ENCODE data around the gene ZC3H12D.

The ZC3H12D gene

DNA sequence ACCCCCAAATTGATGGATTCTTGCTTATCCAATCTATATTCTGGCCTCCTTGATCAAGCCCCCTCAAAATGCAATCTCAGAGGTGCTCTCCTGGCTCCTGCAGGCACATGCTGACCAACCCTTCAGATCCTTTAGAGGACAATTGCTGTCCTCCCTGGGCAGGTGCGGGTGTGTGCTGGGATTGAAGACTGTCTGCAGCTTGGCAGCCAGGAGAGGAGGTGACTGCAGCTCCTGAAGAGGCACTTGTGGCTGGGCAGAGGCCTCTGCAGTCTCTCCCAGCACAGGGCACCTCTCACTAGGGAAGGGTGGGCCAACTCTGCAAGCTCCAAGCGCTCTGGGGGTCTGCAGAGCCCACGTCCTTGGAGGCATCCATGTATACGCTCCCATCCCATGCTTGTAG, 56.2 kb downstream of the ZC3H12D start (continued):
- no peak for TF ChIP-seq ZNF37A (tag by site-specific recombination; IDR thresholded peaks at IDR 0.05)
- no peak for TF ChIP-seq ZNF473 (tag by site-specific recombination; IDR thresholded peaks at IDR 0.05)
- TF ChIP-seq ZNF24 (tag by site-specific recombination; IDR thresholded peaks at IDR 0.05), result no peak
- no peak for TF ChIP-seq ZNF112 (tag by site-specific recombination; IDR thresholded peaks at IDR 0.05)
- TF ChIP-seq ZNF366 (tag by site-specific recombination; conservative IDR thresholded peaks at IDR 0.05), result no peak
- TF ChIP-seq BCL11B (tag by site-specific recombination; IDR thresholded peaks at IDR 0.05; ENCODE audit: low read depth), result no peak
- no peak for TF ChIP-seq ZNF341 (tag by site-specific recombination; IDR thresholded peaks at IDR 0.05; ENCODE audit: low read depth)
- TF ChIP-seq, protein P1, sequence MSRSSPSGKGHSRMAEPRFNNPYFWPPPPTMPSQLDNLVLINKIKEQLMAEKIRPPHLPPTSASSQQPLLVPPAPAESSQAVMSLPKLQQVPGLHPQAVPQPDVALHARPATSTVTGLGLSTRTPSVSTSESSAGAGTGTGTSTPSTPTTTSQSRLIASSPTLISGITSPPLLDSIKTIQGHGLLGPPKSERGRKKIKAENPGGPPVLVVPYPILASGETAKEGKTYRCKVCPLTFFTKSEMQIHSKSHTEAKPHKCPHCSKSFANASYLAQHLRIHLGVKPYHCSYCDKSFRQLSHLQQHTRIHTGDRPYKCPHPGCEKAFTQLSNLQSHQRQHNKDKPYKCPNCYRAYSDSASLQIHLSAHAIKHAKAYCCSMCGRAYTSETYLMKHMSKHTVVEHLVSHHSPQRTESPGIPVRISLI (tag by site-specific recombination; IDR thresholded peaks at IDR 0.05), result no peak
- TF ChIP-seq ZNF19 (tag by site-specific recombination; IDR thresholded peaks at IDR 0.05; ENCODE audit: low read depth), result no peak

DNA sequence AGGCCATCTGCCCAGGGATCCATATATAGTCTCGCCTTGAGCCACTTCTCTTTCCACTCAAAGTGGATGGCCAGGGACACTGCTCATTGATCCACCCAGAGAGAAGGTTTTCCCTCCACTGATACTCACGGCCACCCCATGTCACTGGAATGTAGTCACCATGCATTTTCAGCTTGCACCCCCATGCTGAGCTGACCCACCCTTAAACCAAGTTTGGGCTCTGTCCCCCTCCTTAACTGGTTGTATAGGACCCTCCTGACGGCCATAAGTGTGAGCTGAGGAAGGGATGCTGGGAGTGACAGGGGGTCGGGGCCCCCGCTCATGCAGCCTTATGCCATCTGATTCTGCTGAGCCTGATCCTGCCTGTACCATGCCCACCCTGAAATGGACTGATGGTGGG, 59.1 kb downstream of the ZC3H12D start:
- Histone ChIP-seq H3K4me1 (ENCODE audit: control insufficient read depth, insufficient read depth, low read length) (0 out of 2 replicates have a peak, but pooled peaks cover 2% of the 10 kb centered on the region), H3K36me3 (ENCODE audit: control insufficient read depth in 2 of 2, insufficient read depth in 1 of 2, low read length in 2 of 2) (no peaks in the 10 kb centered on the region), H3K27ac (ENCODE audit: extremely low read depth, low read depth, low read length) (no peak overlapping the region), H3K9me3 (ENCODE audit: control insufficient read depth, insufficient read depth, low read depth, low read length) (no peaks in the 10 kb centered on the region), H3K4me3 (ENCODE audit: low read depth, low read length) (no peak overlapping the region)
- ChIA-PET CTCF (interaction anchor here (0.6 to 10.2 kb wide), 5 partner anchors 83 to 397 kb away, joined by 3 to 193 read pairs (median 5); no protein-coding TSS in a partner anchor), POLR2A (no interaction called here)
- TF ChIP-seq ZNF610 (tag by site-specific recombination; IDR thresholded peaks at IDR 0.05; ENCODE audit: borderline replicate concordance), result no peak
- TF ChIP-seq YY1 (tag by site-specific recombination; IDR thresholded peaks at IDR 0.05), result no peak
- no peak for TF ChIP-seq ZNF416 (tag by site-specific recombination; IDR thresholded peaks at IDR 0.05)
- TF ChIP-seq, protein P2, sequence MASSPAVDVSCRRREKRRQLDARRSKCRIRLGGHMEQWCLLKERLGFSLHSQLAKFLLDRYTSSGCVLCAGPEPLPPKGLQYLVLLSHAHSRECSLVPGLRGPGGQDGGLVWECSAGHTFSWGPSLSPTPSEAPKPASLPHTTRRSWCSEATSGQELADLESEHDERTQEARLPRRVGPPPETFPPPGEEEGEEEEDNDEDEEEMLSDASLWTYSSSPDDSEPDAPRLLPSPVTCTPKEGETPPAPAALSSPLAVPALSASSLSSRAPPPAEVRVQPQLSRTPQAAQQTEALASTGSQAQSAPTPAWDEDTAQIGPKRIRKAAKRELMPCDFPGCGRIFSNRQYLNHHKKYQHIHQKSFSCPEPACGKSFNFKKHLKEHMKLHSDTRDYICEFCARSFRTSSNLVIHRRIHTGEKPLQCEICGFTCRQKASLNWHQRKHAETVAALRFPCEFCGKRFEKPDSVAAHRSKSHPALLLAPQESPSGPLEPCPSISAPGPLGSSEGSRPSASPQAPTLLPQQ (tag by site-specific recombination; IDR thresholded peaks at IDR 0.05), result no peak
- TF ChIP-seq MZF1 (tag by site-specific recombination; IDR thresholded peaks at IDR 0.05; ENCODE audit: borderline replicate concordance), result no peak
- no peak for TF ChIP-seq ZIC2 (tag by site-specific recombination; IDR thresholded peaks at IDR 0.05)
- no peak for TF ChIP-seq YY2 (tag by site-specific recombination; IDR thresholded peaks at IDR 0.05)
- no peak for TF ChIP-seq ZNF629 (tag by site-specific recombination; IDR thresholded peaks at IDR 0.05)
- TF ChIP-seq ZNF792 (tag by site-specific recombination; IDR thresholded peaks at IDR 0.05), result no peak
- TF ChIP-seq, protein P3, sequence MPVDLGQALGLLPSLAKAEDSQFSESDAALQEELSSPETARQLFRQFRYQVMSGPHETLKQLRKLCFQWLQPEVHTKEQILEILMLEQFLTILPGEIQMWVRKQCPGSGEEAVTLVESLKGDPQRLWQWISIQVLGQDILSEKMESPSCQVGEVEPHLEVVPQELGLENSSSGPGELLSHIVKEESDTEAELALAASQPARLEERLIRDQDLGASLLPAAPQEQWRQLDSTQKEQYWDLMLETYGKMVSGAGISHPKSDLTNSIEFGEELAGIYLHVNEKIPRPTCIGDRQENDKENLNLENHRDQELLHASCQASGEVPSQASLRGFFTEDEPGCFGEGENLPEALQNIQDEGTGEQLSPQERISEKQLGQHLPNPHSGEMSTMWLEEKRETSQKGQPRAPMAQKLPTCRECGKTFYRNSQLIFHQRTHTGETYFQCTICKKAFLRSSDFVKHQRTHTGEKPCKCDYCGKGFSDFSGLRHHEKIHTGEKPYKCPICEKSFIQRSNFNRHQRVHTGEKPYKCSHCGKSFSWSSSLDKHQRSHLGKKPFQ (tag by site-specific recombination; IDR thresholded peaks at IDR 0.05), result no peak
- no peak for TF ChIP-seq ZFP69B (tag by site-specific recombination; IDR thresholded peaks at IDR 0.05)
- no peak for TF ChIP-seq ZFP41 (tag by site-specific recombination; IDR thresholded peaks at IDR 0.05; ENCODE audit: borderline replicate concordance)

GRCh38 chr6:149425224-149425623, 59.6 kb downstream of the ZC3H12D start:
- CTCF ChIA-PET, result interaction anchor here (0.5 to 10.2 kb wide), 2 partner anchors 396 to 397 kb away, joined by 5 to 193 read pairs; no protein-coding TSS in a partner anchor
- Histone ChIP-seq H3K9me3 (ENCODE audit: control insufficient read depth, insufficient read depth, low read depth, low read length) (no peaks in the 10 kb centered on the region), H3K4me1 (ENCODE audit: control insufficient read depth, insufficient read depth, low read length) (0 out of 2 replicates have a peak, but pooled peaks cover 2% of the 10 kb centered on the region), H3K4me3 (ENCODE audit: low read depth, low read length) (no peak overlapping the region), H3K27ac (ENCODE audit: extremely low read depth, low read depth, low read length) (no peak overlapping the region), H3K36me3 (ENCODE audit: control insufficient read depth in 2 of 2, insufficient read depth in 1 of 2, low read length in 2 of 2) (no peaks in the 10 kb centered on the region)
- POLR2A ChIA-PET, result no interaction called here
- TF ChIP-seq ZNF843 (tag by site-specific recombination; IDR thresholded peaks at IDR 0.05) (no peak), ZNF274 (IDR thresholded peaks at IDR 0.05; ENCODE audit: low read length) (no peak), ZNF274 (tag by site-specific recombination; IDR thresholded peaks at IDR 0.05; ENCODE audit: borderline replicate concordance) (no peak), ZNF560 (tag by site-specific recombination; IDR thresholded peaks at IDR 0.05; ENCODE audit: borderline replicate concordance) (no peak), ZBTB21 (tag by site-specific recombination; IDR thresholded peaks at IDR 0.05) (no peak)
- TF ChIP-seq, protein P4, sequence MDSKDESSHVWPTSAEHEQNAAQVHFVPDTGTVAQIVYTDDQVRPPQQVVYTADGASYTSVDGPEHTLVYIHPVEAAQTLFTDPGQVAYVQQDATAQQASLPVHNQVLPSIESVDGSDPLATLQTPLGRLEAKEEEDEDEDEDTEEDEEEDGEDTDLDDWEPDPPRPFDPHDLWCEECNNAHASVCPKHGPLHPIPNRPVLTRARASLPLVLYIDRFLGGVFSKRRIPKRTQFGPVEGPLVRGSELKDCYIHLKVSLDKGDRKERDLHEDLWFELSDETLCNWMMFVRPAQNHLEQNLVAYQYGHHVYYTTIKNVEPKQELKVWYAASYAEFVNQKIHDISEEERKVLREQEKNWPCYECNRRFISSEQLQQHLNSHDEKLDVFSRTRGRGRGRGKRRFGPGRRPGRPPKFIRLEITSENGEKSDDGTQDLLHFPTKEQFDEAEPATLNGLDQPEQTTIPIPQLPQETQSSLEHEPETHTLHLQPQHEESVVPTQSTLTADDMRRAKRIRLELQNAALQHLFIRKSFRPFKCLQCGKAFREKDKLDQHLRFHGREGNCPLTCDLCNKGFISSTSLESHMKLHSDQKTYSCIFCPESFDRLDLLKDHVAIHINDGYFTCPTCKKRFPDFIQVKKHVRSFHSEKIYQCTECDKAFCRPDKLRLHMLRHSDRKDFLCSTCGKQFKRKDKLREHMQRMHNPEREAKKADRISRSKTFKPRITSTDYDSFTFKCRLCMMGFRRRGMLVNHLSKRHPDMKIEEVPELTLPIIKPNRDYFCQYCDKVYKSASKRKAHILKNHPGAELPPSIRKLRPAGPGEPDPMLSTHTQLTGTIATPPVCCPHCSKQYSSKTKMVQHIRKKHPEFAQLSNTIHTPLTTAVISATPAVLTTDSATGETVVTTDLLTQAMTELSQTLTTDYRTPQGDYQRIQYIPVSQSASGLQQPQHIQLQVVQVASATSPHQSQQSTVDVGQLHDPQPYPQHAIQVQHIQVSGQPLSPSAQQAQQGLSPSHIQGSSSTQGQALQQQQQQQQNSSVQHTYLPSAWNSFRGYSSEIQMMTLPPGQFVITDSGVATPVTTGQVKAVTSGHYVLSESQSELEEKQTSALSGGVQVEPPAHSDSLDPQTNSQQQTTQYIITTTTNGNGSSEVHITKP (tag by site-specific recombination; IDR thresholded peaks at IDR 0.05), result no peak

All from HEK293 (cell line).